ENCODE results near the gene TSPAN13.

- no peak for TF ChIP-seq CTCF (IDR thresholded peaks at IDR 0.05)
- no peak for TF ChIP-seq EZH2 (IDR thresholded peaks at IDR 0.05; ENCODE audit: borderline replicate concordance, insufficient read depth, low read depth, low read length, poor library complexity, severe bottlenecking)
Measured at GRCh38 chr7:16734148-16734726, 19.3 kb upstream of the TSPAN13 start.

Measured in B cell (primary cell).